Fibroblast of skin of left biceps (primary cell): ENCODE measurements around the gene PPP6R3.
A peak's percentile ranks its signal among the peaks of the same experiment; 100 is the strongest.
"Not testable (repeated sequence)": the region's sequence is repeated elsewhere in the genome, so short reads cannot be mapped to it uniquely, and the experiment has no call there.

Source experiments
- DNase-seq, 2 experiments: peaks; one replicate each; pipeline ENCODE4 v3.0.0-alpha.2; 2013; ENCODE audit warnings: low read depth in 2 of 2

The PPP6R3 gene

GRCh38 chr11:68460741-68461574, at the start of gene PPP6R3:
Gene PPP6R3, plus strand, starts transcription at chr11:68460752. Its CDS starts 76,913 bp downstream, at chr11:68537665.
- DNase-seq, result no peak

- DNase-seq, result no peak
These were observed 49.0 kb upstream of the PPP6R3 start for GRCh38 chr11:68411501-68411991.

GRCh38 chr11:68412593-68413475, 47.7 kb upstream of the PPP6R3 start:
- DNase-seq, result peak; percentile 80 to 83

GRCh38 chr11:68413591-68413999, 47.0 kb upstream of the PPP6R3 start:
- no peak for DNase-seq

- DNase-seq, result no peak
These were observed 45.9 kb upstream of the PPP6R3 start for GRCh38 chr11:68414496-68415221.

GRCh38 chr11:68416070-68416578, 44.4 kb upstream of the PPP6R3 start:
- DNase-seq, result no peak

- no peak for DNase-seq
These were observed 41.9 kb upstream of the PPP6R3 start for GRCh38 chr11:68418648-68419047.

GRCh38 chr11:68420171-68420570, 40.4 kb upstream of the PPP6R3 start:
- DNase-seq, result no peak

GRCh38 chr11:68423481-68423880, 37.1 kb upstream of the PPP6R3 start:
- DNase-seq, result no peak

- no peak for DNase-seq
These were observed 36.4 kb upstream of the PPP6R3 start for GRCh38 chr11:68424101-68424632.

- no peak for DNase-seq
These were observed 35.3 kb upstream of the PPP6R3 start for GRCh38 chr11:68424981-68425865.

GRCh38 chr11:68425866-68426380, 34.6 kb upstream of the PPP6R3 start:
- no peak for DNase-seq

- no peak for DNase-seq
These were observed 30.9 kb upstream of the PPP6R3 start for GRCh38 chr11:68429661-68430060.

- no peak for DNase-seq
These were observed 30.2 kb upstream of the PPP6R3 start for GRCh38 chr11:68430384-68430783.

GRCh38 chr11:68430801-68431200, 29.8 kb upstream of the PPP6R3 start:
- DNase-seq, result no peak

- DNase-seq, result no peak
These were observed 28.4 kb upstream of the PPP6R3 start for GRCh38 chr11:68431984-68432645.

GRCh38 chr11:68432874-68433273, 27.7 kb upstream of the PPP6R3 start:
- no peak for DNase-seq

- no peak for DNase-seq
These were observed 27.0 kb upstream of the PPP6R3 start for GRCh38 chr11:68433541-68433940.

GRCh38 chr11:68434159-68434558, 26.4 kb upstream of the PPP6R3 start:
- DNase-seq, result not testable (repeated sequence)
